Cerebellar cortex (tissue), 1 donor: ENCODE measurements around the gene COL8A1.

Experiments
- DNase-seq: peaks from one replicate; pipeline ENCODE4 v3.0.0-alpha.2; 2015; ENCODE audit warnings: low spot score

The COL8A1 gene

DNA sequence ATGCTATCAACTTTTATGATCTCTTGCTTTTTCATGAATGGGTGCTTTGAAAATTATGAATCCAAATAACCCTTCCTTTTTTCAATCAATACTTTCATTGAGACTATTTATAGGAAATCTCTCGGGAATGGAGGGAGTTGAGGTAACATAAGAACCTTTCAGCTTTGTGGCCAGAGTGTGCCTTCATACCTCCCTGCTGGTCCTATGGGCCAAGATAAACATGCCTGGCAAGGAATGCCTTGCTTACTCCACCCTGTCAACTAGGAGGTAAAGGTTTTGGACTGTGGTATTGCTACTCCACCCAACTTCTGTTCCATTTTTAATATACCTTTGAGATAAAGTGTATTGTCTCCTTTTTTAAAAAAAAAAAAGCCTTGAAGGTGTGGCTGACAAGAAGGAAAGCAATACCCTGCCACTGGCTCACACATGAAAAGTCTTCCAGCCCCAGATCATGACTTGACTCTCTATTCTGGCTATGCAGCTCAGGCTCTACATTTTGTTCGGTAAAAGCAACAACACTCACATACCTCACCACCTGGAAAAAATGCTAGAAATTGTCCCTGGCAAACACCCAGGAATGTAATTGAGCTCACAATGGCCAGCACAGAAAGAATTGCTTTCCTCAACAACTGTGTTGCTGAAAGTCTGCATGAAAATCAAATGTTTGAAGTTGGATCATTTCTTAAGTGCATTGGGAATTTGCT lies 35.8 kb downstream of the COL8A1 start:
- DNase-seq = no peak

DNA sequence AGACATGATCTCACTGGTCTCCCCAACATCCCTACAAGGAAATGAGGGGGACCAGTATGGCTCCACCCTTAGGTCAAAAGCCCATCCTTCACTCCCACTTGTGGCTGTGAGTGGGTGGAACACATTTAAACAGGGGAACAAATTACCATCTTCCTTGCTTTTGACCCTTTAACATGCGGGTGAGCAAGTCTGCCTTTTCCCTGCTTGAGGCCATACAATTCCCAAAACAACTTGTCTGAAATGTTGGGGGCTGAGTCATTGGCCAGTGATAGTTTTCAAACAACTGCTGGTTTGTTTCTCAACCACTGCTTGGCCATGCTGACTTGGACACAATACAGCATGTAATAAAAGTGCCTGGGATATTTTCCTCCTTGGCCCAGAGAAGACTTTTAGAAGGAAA lies 39.6 kb downstream of the COL8A1 start:
- no peak for DNase-seq

DNA sequence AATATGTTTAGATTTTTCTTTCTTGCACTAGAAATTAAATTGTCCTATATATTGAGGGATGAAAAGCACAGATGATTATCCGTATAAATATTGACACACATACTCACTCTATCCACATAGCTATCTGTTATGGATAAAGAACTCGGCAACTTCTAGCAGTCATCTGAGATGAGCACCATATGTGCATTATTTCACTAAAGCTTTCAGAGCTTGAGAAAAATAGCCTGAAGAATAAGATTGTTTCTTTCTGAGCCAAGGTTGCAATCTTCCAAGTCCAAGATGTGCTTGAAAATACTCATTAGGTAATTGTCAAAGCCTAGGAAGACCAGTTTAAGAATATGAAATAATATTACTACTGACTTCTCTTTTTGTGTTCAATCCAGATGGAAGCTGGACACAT lies 40.5 kb downstream of the COL8A1 start:
- DNase-seq = no peak

DNA sequence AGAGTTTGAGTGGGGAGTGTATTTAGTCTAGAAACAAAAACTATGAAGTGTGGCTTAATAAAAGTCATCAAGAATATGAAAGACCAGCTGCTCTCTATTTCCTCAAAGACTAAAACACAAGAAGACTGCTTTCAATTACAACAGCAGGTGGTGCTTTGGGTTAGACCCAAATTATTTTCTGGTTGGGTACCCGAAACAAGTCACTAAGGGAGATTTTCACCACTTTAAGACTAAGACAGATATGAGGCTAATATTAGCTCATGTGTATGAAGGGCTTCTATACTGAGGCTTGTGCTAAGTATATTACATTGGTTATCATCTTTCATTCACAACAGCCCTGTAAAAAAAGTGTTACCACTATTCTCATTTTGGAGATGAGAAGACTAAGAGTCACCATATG lies 43.1 kb downstream of the COL8A1 start:
- no peak for DNase-seq

DNA sequence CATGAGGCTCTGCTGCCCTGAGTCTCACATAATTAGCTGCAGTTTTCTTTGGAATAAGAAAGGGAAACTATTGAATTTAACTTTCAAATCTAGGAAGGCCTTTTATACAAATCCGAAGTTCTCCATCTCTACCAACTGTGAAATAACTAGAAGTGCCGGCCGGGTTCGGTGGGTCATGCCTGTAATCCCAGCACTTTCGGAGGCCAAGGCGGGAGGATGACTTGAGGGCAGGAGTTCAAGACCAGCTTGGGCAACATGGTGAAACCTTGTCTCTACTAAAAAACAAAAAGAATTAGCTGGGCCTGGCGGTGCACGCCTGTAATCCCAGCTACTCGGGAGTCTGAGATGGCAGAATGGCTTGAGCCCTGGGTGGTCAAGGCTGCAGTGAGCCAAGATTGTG lies 43.6 kb downstream of the COL8A1 start:
- DNase-seq = no peak

DNA sequence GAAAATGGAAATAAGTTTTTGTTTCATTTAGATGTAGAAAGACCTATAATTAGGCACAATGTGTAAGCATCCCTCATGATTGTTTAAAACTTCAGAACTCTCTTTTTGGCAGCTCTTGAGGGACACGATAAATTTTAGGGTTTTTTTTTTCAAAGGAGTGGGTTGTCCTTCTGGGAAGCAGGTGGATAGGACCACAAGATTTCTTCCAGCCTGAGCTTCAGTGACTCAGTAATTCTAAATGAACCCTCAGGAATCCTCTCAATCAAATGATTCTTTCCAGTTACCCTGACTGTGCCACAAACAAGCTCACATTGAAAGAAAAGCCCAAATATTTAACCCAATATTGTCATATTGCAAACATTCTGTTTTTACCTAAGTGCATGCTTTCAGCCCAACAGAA lies 45.1 kb downstream of the COL8A1 start:
- DNase-seq = no peak

DNA sequence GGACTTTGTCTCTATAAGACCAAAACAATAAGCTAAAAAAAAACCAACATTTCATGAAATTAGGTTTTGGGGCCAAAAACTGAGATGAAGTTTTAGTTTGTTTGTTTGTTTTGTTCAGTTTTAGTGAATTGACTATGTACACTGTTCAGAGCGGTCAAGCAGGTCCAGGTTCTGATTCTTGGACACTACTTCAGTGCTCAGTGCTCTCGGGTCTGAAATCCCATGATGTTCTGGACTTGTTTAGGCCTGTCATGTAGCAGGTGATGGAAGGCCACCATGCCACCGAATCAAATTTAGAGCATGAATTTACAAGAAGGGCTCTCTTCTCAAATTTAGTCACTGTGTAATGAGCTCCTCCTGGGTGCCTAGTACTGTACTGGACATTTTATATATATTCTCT lies 45.5 kb downstream of the COL8A1 start:
- no peak for DNase-seq

DNA sequence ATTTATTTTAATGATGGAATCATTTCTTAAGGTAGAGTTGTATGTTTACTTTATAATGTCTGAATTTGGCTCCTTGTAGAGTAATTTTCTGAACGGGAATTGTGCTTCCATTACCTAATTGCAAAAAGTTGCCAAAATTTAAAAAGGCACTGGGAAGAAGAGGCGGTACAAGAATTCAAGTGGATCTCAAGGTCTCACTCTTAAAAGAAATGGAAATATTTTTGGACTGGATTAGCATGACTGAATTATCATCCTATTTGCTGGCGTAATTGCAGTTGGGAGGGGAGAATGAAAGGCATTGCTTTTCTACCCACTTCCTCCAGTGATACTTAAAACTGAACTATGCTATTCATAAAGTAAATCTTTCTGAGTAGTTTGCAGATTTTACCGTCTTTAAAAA lies 46.2 kb downstream of the COL8A1 start:
- DNase-seq = no peak

DNA sequence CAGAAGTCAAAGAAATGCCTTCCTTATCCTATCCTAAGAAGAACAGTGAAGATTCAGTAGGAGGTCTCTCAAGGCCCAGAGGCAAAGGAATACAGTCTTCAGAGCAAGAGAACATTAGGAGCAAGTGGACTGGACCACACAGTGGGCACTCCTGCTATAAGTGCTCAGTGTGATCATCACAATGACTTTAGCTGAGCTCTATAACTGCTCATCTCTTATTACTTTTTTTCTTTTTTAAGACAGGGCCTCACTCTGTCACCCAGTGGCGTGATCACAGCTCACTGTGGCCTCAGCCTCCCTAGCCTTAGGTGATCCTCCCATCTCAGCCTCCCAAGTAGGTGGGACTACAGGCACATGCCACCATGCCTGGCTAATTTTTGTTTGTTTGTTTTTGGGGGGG lies 48.1 kb downstream of the COL8A1 start:
- DNase-seq = no peak

DNA sequence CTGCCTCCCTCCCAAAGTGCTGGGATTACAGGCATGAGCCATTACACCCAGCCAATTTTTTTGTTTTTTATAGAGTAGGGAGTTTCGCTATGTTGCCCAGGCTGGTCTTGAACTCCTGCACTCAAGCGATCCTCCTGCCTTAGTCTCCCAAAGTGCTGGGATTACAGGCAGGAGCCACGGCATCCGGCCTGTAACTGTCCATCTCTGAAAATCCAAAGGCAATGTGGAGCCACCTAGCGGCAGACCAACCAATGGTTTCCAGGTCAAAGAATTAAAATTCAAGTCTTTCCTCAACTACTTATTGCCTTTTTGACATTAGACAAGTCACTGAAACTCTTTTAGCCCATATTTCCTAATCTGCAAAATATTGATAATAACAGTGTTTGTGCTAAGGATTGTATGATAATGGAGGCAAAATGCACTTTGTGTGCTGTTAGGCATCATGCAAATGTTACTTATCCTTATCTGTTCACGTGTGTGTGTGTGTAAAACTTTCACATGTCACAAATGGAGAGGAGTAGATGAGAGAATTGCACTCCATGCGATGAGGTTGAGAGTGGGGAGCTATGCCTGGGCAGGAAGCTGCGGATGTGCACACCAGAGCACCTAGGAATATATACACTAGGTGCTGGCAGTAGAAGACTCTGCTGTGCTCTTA lies 48.7 kb downstream of the COL8A1 start:
- peak; percentile 31 for DNase-seq

DNA sequence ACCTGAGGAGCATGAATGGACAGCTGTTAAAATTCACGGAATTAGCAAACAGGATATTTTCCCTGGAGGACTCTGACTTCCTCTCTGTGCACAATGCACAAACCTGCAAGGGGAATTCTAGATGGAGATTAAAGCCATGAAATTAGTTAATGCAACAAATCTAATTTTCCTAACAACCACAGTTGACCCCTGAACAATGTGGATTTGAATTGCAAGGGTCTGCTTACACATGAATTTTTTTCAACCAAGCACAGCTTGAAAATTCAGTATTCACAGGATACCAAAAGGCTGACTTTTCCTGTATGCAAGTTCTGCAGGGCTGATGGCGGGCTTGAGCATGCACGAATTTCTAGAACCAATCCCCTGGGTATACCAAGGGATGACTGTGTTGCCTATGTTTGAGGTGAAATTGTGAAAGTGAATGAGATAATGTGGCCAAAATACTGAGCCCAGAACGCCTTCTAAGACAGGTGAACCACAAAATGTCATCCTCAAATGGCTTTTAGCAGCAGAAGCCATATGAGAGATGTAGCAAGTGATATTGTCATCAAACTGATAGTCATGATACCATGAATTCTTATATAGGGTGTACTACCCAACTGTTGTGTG lies 52.5 kb downstream of the COL8A1 start:
- no peak for DNase-seq

DNA sequence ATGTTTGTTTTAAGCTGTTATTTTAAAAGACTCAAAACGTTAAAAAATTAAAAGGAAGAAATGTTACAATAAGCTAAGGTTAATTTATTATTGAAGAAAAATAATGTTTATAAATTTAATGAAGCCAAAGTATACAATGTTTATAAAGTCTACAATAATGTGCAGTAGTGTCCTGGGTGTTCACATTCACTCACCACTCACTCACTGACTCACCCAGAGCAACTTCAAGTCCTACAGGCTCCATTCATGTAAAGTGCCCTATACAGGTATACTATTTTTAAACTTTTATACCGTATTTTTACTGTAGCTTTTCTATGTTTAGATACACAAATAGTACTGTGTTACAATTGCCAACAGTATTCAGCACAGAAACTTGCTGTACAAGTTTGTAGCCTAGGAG lies 55.2 kb downstream of the COL8A1 start:
- DNase-seq = no peak

DNA sequence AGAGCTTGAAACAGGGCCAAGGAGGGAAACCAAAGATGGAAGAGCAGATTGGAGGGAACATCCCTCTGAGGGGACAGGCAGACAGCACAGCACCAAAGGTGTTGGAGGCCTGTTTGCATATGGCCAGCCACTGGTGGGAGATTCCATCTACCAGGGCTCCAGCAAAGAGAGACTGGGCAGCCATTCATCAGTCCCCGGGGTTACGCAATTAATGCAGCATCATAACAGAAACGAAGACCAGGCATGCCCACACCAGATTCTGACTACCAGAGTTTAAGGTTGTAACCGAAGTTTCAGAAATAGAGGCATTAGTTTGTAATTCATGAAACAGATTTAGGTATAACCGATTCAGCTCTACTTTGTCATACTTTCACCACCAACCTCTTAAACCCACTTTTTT lies 58.1 kb downstream of the COL8A1 start:
- DNase-seq = no peak

DNA sequence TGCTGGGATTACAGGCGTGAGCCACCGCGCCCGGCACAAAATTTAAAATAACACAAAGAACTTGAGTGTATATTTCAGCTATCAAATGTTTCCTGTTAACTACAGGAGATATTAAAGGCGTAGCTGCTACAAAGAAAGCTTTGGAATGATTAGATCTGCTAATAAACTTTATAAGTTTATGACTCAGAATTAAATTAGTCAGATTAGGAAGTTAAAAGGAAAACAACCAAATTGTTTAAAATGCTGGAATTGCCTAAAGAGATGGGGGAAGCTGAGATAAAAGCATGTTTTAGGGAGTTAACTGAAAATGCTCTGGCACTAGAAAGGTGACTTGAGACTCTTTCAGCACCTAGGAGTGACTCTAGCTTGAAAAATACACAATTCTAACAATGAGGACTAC lies 58.9 kb downstream of the COL8A1 start:
- DNase-seq = no peak

DNA sequence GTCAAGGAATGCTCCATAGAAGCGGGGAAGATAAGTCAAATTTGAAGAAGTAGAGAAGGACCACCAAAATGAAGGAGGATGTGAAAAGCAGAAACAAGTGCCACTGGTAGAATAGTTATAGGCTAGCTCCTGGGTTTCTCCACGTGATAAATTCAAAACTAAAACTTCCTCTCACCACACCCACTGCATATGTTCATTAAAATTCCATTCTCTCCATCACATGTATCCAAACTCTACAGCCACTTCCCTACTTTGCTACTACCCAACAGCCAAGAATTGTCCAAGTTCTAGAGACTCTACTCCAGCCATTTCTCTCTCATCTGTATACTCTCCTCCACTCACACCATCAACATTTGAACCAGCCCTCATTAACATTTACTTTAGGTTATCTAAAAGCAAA lies 60.5 kb downstream of the COL8A1 start:
- no peak for DNase-seq

DNA sequence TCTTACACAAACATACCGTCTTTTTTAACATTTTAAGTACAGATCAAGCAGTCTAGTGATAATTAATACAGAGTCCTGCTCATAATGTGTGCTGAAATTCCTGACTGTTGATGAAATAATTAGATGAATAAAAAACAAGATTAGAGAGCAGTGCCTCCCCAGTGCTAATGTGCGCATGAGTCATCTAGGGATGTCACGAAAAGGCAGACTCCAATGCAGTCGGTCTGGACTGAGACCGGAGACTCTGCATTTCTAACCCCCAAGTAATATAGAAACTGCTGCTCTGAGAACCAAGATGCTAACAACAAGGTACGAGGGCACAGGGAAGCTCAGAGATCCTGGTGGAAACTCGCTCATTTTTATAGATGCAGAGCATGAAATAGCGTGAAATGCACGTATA lies 61.4 kb downstream of the COL8A1 start:
- DNase-seq = no peak

DNA sequence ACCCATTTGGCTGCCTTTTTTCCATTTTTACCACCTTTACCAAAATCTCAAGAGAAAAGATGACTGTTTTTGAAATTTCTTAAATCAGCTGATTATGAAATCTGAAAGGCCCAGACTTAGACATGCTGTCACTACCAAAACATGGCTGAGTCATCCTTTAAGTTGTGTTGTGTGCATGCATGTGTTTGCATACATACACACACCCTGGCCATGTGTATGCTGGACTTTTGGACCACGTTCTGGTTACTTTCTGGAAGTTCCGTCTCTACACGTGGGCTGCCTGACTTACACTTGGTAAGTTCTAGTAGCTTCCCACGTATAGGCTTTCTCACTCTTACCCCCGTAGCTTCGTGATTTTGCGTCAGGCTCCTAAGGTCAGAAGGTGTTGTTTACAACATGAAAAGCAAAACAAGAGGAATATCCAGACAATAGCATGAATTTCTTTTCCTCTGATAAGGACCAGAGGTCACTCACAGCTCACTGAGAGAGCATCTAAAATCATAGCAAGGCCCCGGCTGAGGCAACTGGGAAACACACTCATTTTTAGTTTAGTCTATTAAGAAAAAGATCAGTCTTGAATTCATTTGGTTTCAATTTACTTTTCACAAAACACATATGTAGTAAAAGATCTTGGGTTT lies 62.4 kb downstream of the COL8A1 start:
- no peak for DNase-seq

DNA sequence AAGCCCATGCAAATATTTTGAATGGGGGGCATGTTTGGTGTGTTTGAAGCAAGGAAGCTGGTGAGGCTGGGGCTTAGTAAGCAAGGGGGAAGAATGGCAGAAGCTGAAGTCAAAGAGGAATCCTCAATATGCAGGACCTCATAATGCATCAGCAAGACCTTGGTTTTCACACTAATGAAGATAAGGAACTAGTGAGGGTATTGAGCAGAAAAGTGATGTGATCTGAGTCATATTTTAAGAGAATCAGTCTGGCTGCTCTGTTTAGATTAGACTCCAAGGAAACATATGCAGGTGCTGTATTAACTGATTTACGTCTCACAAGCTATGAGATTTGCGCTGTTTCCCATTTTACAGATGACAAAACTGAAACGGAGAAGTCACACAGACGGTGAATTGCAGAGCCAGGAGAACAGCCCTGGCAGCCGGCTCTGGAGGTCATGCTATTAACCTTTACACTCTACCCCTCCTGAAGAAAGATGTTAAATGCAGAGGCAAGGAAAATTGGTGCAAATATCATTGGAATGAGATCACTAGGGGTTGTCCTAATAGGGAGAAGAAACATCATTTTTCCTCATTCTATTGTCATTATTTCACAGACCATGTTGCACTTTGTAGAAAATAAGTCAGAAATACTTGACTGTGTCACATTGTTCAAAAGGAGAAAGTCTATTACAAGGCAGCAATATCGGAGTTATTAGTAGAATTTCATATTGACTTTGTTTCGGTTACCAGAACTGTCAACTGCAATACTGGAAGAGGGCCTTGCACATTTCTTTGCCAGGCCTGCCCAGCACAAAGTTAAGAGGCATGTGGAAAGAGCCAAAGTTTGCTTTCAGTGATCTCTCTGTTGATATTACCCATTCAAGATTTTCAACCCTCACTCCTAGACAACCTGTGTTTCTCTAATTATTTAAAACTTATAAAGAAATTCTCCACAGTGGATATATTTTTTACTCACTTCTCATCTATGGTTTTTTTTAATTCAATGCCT lies 64.9 kb downstream of the COL8A1 start:
- no peak for DNase-seq

DNA sequence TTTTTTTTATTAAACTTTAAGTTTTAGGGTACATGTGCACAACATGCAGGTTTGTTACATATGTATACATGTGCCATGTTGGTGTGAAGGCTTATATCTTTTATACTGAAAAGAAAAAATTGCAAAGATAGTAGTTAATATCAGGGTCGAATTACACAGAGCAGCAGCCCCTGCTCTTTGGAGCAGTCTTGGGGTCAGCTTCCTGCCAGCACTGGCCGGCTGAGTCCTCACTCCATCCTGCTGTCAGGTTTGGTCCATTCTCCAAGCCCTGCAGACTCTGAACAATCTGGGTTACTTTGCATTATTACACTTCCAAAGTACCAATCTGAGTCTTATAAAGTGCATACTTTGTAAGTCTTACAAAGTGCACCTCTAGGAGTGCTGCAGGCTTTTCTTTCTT lies 66.0 kb downstream of the COL8A1 start:
- no peak for DNase-seq

DNA sequence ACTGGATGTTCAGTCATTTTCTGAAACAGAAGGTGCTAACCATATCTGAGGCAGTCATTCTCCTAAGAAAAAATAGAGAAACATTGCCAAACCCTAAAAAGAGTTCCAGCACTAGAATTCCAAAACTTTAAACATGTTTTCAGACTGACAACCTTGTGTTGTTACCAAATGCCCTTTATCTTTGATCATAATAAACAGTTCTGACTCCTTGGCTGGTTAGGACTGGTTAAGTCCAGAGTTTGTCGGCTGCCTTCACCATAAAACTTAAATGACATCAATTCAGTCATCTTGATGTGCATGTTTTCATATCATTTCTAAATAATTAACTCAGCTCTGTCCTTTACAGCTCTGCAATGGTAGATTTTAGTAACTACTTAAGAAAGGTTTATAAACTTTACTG lies 68.0 kb downstream of the COL8A1 start:
- DNase-seq = no peak

DNA sequence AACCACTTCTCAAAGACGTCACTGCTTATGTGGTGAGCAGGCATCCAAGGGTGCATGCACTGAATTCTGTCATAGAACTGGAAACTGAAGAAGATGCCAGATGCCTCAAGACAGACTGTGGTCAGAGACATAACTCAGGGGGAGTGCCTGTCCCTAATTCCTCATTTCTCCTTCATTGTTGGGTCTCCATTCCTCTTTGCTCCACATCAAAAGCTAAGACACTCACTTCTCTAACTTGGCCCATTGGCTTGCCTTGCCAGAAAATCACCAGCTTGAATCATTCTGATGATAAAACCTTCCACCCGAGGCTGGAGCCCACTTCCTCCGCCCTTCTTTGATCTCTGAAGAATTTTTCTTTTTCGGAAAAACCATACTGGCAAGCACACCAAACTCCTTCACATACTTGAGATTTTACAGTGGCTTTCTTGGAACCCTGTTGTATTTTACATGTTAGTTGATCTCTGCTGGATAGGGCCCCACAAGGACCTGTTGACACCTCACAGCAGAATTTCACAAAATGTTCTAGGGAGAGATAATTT lies 69.9 kb downstream of the COL8A1 start:
- no peak for DNase-seq

DNA sequence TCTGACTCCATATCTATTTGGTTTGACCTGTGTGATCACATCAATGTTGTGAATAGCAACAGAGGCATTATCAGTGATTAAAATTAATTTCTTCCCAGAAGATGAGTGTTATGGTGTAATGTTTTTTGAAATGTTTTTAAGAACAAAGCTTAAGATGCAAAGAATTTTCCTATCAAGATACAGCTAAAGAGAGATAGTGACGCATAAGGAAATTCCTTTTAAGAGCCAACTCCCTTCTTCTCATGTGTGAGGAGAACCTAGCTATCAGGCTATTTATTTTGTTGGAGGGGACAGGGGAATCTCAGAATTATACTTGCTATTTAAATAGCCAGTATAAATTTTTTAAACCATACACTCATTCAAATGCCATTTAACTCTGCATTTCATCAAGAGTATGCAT lies 71.3 kb downstream of the COL8A1 start:
- DNase-seq = no peak
